Loucy (cell line): Measurements from ENCODE around the gene VWA5B1.

ENCODE experiments used
- H2AFZ ChIP-seq: fragments of 200-600 bp; sonication (generic); 2 replicates; pipeline ENCODE4 v1.6.0; 2016; ENCODE audit warnings: antibody characterized with exemption, mild to moderate bottlenecking, low read length, moderate library complexity
- H3F3A ChIP-seq: fragments of 200-600 bp; 2 replicates; pipeline ENCODE4 v1.6.0; 2016; ENCODE audit warnings: antibody characterized with exemption, low read depth, mild to moderate bottlenecking
- H3K27me3 ChIP-seq: fragments of 200-600 bp; sonication (generic); 2 replicates; pipeline ENCODE4 v1.6.1; 2014; ENCODE audit warnings: low read length, mild to moderate bottlenecking; ENCODE audit not compliant: insufficient read depth, poor library complexity, severe bottlenecking
- H3K36me3 ChIP-seq: fragments of 200-600 bp; sonication (generic); 2 replicates; pipeline ENCODE4 v1.6.1; 2016; ENCODE audit warnings: low read length; ENCODE audit not compliant: insufficient read depth
- H3K4me1 ChIP-seq: fragments of 200-600 bp; sonication (generic); 2 replicates; pipeline ENCODE4 v1.5.1; 2014; ENCODE audit warnings: low read length, mild to moderate bottlenecking; ENCODE audit not compliant: insufficient read depth, poor library complexity, severe bottlenecking
- H3K4me2 ChIP-seq: fragments of 200-600 bp; sonication (generic); 2 replicates; pipeline ENCODE4 v1.6.0; 2014; ENCODE audit warnings: antibody characterized with exemption, low read length, low read depth, mild to moderate bottlenecking; ENCODE audit not compliant: poor library complexity, severe bottlenecking
- H3K4me3 ChIP-seq: fragments of 200-600 bp; sonication (generic); 2 replicates; pipeline ENCODE4 v1.5.1; 2014; ENCODE audit warnings: low read length, mild to moderate bottlenecking, mixed read lengths; ENCODE audit not compliant: poor library complexity, severe bottlenecking
- H3K79me2 ChIP-seq: fragments of 200-600 bp; sonication (generic); 2 replicates; pipeline ENCODE4 v1.6.1; 2014; ENCODE audit warnings: low read length; ENCODE audit not compliant: insufficient read depth
- H3K9ac ChIP-seq: fragments of 200-600 bp; sonication (generic); 2 replicates; pipeline ENCODE4 v1.6.0; 2014; ENCODE audit warnings: mild to moderate bottlenecking, low read depth, low read length, moderate library complexity; ENCODE audit not compliant: poor library complexity, severe bottlenecking
- H3K9me2 ChIP-seq: fragments of 200-600 bp; sonication (generic); replicated peaks from 2 replicates; pipeline ENCODE4 v1.6.1; 2016; ENCODE audit warnings: low read depth, low read length, mixed read lengths
- H3K9me3 ChIP-seq: fragments of 200-600 bp; sonication (generic); 2 replicates; pipeline ENCODE4 v1.6.1; 2014; ENCODE audit warnings: mild to moderate bottlenecking, antibody characterized with exemption, low read length, low read depth; ENCODE audit not compliant: insufficient read depth
- H4K20me1 ChIP-seq: fragments of 200-600 bp; sonication (generic); 2 replicates; pipeline ENCODE4 v1.6.0; 2014; ENCODE audit warnings: antibody characterized with exemption, low read length, mild to moderate bottlenecking; ENCODE audit not compliant: insufficient read depth, poor library complexity, severe bottlenecking
- EZH2phosphoT487 ChIP-seq: fragments of 200-600 bp; IDR thresholded peaks from 2 replicates; pipeline ENCODE4 v1.6.1; 2018; ENCODE audit warnings: antibody characterized with exemption, mild to moderate bottlenecking, moderate library complexity, borderline replicate concordance
- TF ChIP-seq, protein P1 (sequence below): fragments of 200-600 bp; sonication (generic); conservative IDR thresholded peaks from 2 replicates; pipeline ENCODE4 v1.5.1; 2014; ENCODE audit warnings: mild to moderate bottlenecking, antibody characterized with exemption, low read length

VWA5B1 gene

GRCh38 chr1:20401405-20402010 lies 110.8 kb downstream of the VWA5B1 start:
- no peaks in the 10 kb centered on the region for H3K27me3 ChIP-seq
- no peaks in the 10 kb centered on the region for H3K4me1 ChIP-seq
- H3K9me3 ChIP-seq, result no peaks in the 10 kb centered on the region
- TF ChIP-seq EZH2phosphoT487, result no peak
- TF ChIP-seq, protein P1, sequence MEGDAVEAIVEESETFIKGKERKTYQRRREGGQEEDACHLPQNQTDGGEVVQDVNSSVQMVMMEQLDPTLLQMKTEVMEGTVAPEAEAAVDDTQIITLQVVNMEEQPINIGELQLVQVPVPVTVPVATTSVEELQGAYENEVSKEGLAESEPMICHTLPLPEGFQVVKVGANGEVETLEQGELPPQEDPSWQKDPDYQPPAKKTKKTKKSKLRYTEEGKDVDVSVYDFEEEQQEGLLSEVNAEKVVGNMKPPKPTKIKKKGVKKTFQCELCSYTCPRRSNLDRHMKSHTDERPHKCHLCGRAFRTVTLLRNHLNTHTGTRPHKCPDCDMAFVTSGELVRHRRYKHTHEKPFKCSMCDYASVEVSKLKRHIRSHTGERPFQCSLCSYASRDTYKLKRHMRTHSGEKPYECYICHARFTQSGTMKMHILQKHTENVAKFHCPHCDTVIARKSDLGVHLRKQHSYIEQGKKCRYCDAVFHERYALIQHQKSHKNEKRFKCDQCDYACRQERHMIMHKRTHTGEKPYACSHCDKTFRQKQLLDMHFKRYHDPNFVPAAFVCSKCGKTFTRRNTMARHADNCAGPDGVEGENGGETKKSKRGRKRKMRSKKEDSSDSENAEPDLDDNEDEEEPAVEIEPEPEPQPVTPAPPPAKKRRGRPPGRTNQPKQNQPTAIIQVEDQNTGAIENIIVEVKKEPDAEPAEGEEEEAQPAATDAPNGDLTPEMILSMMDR, result no peak
- no peaks in the 10 kb centered on the region for H3K9me2 ChIP-seq
- no peaks in the 10 kb centered on the region for H4K20me1 ChIP-seq
- no peaks in the 10 kb centered on the region for H3K79me2 ChIP-seq
- H3F3A ChIP-seq, result no peaks in the 10 kb centered on the region
- H3K36me3 ChIP-seq, result no peaks in the 10 kb centered on the region
- no peak overlapping the region for H3K4me3 ChIP-seq
- no peak overlapping the region for H3K9ac ChIP-seq
- H2AFZ ChIP-seq, result no peak overlapping the region
- no peak overlapping the region for H3K4me2 ChIP-seq

- H3K9me3 ChIP-seq, result no peaks in the 10 kb centered on the region
- H3F3A ChIP-seq, result no peaks in the 10 kb centered on the region
- H2AFZ ChIP-seq, result no peak overlapping the region
- H3K4me3 ChIP-seq, result no peak overlapping the region
- H3K4me2 ChIP-seq, result no peak overlapping the region
- no peak overlapping the region for H3K9ac ChIP-seq
- no peaks in the 10 kb centered on the region for H3K79me2 ChIP-seq
- no peaks in the 10 kb centered on the region for H4K20me1 ChIP-seq
- TF ChIP-seq EZH2phosphoT487, result no peak
- TF ChIP-seq, protein P1, result no peak
- H3K4me1 ChIP-seq, result no peaks in the 10 kb centered on the region
- no peaks in the 10 kb centered on the region for H3K9me2 ChIP-seq
- H3K36me3 ChIP-seq, result no peaks in the 10 kb centered on the region
- H3K27me3 ChIP-seq, result no peaks in the 10 kb centered on the region
Observed at GRCh38 chr1:20402585-20403422, 112.1 kb downstream of the VWA5B1 start.

DNA sequence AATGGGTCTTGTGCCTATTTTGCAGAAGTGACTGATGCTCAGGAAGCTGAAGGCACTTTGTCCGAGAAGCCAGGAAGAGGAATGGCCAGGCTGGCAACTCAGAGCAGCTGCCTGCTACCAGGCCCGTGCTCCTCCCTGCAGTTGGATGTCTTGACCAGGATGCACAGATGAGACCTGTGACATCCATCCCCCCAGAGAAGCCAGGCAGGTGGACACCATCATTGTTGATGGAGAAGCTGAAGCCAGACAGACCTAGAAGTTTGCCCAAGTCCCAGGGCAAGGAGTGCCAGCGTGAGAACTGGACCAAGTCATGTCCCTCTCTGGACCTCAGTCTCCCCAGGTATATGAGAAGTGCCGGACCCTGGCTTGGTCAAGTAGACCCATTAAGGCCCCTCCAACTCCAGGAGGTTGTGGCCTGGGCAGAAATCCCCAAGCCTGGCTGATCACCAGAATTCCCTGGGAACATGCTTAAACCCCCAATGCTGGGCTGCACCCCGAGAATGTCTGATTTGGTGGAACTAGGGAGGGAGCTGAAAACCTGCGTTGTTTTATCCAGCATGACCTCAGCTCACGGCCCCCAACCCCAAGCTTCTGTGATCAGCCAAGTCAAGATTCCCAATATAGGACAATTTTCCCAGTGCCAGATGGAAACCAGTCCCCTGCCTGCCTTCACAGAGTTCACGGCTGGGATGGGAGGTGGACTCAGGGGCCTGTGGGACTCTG lies 112.9 kb downstream of the VWA5B1 start:
- Histone ChIP-seq H3K4me1 (no peaks in the 10 kb centered on the region), H3K36me3 (no peaks in the 10 kb centered on the region), H3K4me3 (no peak overlapping the region), H3K9me2 (no peaks in the 10 kb centered on the region), H3K79me2 (no peaks in the 10 kb centered on the region), H3F3A (no peaks in the 10 kb centered on the region), H4K20me1 (no peaks in the 10 kb centered on the region), H3K4me2 (no peak overlapping the region), H3K27me3 (no peaks in the 10 kb centered on the region), H3K9ac (no peak overlapping the region), H3K9me3 (no peaks in the 10 kb centered on the region), H2AFZ (no peak overlapping the region)
- TF ChIP-seq, protein P1, result no peak
- no peak for TF ChIP-seq EZH2phosphoT487
